ENCODE data around the gene SPRR4.

Gene SPRR4, protein sequence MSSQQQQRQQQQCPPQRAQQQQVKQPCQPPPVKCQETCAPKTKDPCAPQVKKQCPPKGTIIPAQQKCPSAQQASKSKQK

DNA sequence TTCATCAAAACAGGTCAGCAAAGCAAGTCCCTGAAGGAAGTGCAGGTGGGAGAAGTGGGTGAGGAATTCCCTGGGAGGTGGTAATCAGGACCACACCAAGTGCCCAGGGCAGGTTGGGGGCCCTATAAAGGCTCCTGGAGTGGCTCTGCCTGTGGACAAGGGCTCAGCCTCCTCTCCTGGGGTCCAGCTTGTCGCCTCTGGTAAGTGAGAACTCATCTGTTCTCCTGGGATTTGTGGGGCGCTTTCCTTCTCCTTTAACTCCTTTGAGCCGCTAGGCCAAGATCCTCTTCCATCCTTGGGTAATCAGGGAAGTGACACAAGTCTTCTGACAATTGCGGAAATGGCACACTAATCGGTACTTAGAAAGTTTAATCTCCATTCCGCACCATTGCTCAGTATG is at the start of gene SPRR4:
Gene SPRR4, plus strand, starts transcription at position 154 of the 400 bp plus-strand sequence. CDS start 1,243 bp downstream, outside the sequence.
- no peak for DNase-seq (ENCODE audit: low spot score)
- TF ChIP-seq, protein P1, sequence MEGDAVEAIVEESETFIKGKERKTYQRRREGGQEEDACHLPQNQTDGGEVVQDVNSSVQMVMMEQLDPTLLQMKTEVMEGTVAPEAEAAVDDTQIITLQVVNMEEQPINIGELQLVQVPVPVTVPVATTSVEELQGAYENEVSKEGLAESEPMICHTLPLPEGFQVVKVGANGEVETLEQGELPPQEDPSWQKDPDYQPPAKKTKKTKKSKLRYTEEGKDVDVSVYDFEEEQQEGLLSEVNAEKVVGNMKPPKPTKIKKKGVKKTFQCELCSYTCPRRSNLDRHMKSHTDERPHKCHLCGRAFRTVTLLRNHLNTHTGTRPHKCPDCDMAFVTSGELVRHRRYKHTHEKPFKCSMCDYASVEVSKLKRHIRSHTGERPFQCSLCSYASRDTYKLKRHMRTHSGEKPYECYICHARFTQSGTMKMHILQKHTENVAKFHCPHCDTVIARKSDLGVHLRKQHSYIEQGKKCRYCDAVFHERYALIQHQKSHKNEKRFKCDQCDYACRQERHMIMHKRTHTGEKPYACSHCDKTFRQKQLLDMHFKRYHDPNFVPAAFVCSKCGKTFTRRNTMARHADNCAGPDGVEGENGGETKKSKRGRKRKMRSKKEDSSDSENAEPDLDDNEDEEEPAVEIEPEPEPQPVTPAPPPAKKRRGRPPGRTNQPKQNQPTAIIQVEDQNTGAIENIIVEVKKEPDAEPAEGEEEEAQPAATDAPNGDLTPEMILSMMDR (IDR thresholded peaks at IDR 0.05) = no peak
- Histone ChIP-seq H3K27ac (no peak within 1 kb of the TSS), H3K4me3 (no peak within 1 kb of the TSS)

GRCh38 chr1:152924191-152924590 is 46.3 kb upstream of the SPRR4 start:
- TF ChIP-seq, protein P1 (IDR thresholded peaks at IDR 0.05) = no peak
- Histone ChIP-seq H3K27ac (no peak overlapping the region), H3K4me3 (no peak overlapping the region)
- no peak for DNase-seq (ENCODE audit: low spot score)

DNA sequence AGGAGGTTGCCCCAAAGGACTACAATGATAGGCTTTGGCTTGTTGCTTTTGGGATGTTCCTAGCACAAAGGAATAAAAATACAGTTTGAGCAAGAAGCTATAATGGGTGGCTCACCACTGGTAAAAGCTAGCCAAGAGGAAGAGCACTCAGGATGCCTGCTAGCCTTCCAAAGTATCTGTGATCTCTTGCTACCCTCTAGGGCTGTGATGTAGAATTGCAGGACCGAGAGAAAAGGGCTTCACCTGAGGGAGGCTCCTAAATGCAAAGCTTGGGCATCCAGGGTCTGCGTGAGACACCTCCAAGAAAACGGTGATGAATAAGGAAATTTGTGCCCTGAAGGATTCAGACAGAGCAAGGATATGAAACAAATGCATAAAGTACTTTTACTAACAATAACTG is 44.4 kb upstream of the SPRR4 start:
- DNase-seq (ENCODE audit: low spot score) = no peak
- TF ChIP-seq, protein P1 (IDR thresholded peaks at IDR 0.05) = no peak
- Histone ChIP-seq H3K4me3 (no peak overlapping the region), H3K27ac (no peak overlapping the region)

- TF ChIP-seq, protein P1 (IDR thresholded peaks at IDR 0.05) = no peak
- H3K4me3 ChIP-seq = no peak overlapping the region
- no peak for DNase-seq (ENCODE audit: low spot score)
Observed at GRCh38 chr1:152928671-152929070, 41.8 kb upstream of the SPRR4 start.

GRCh38 chr1:152932170-152932811 is 38.2 kb upstream of the SPRR4 start:
- no peak for DNase-seq (ENCODE audit: low spot score)
- Histone ChIP-seq H3K27ac (no peak overlapping the region), H3K4me3 (no peak overlapping the region)
- TF ChIP-seq, protein P1 (IDR thresholded peaks at IDR 0.05) = no peak

More at GRCh38 chr1:152928671-152929070, 41.8 kb upstream of the SPRR4 start:
- no peak overlapping the region for H3K27ac ChIP-seq

- DNase-seq (ENCODE audit: low spot score) = no peak
- TF ChIP-seq, protein P1 (IDR thresholded peaks at IDR 0.05) = no peak
- H3K27ac ChIP-seq = no peak overlapping the region
- no peak overlapping the region for H3K4me3 ChIP-seq
Observed at GRCh38 chr1:152933196-152933595, 37.3 kb upstream of the SPRR4 start.

DNA sequence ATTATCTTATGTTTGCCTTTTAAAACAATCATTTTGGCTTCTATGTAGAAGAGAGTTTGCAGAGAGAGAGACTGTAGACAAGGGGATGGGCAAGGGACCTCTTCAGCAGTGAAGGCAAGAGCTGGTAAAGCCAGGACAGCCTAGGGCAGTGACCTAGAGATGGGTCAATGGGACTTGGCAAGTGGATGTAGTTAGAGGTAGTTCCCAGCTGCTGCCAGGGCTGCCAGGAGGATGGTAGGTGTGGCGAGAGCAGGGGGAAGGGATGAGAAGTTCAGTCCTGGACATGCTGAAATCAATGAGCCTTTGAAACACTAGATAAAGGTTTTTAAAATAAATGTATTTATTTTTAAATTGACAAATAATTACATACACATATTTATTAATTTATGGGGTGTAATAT is 29.8 kb upstream of the SPRR4 start:
- Histone ChIP-seq H3K4me3 (no peak overlapping the region), H3K27ac (no peak overlapping the region)
- DNase-seq (ENCODE audit: low spot score) = no peak
- TF ChIP-seq, protein P1 (IDR thresholded peaks at IDR 0.05) = no peak
